ENCODE data around the gene SLC35F3.

SLC35F3 gene

DNA sequence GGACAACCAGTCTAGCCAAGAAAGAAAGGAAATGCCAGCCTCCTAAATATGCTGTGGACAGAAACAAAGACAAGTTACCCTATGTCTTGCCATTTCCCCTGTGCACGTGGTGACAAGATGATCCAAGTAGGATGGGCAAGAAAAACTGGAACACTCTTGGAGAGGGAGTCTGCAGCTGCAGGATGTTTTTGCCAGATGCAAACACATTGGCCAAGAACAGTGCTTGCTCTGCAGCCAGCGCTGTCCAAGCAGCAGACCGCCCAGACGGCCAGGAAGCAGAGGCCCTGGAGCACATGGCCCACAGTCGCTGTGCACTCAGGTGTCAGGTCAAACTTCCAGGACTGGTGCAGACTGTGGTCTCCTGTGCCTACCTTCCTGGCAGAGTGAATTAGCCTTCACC is 189.3 kb downstream of the SLC35F3 start:
- in situ Hi-C loops (cut with MboI; ENCODE audit: low pct_unique_long_range_greater_than_20kb, low sequenced_read_pairs, unreplicated experiment): no loop called here
- DNase-seq (ENCODE audit: low spot score): no peak
- TF ChIP-seq, protein P1, sequence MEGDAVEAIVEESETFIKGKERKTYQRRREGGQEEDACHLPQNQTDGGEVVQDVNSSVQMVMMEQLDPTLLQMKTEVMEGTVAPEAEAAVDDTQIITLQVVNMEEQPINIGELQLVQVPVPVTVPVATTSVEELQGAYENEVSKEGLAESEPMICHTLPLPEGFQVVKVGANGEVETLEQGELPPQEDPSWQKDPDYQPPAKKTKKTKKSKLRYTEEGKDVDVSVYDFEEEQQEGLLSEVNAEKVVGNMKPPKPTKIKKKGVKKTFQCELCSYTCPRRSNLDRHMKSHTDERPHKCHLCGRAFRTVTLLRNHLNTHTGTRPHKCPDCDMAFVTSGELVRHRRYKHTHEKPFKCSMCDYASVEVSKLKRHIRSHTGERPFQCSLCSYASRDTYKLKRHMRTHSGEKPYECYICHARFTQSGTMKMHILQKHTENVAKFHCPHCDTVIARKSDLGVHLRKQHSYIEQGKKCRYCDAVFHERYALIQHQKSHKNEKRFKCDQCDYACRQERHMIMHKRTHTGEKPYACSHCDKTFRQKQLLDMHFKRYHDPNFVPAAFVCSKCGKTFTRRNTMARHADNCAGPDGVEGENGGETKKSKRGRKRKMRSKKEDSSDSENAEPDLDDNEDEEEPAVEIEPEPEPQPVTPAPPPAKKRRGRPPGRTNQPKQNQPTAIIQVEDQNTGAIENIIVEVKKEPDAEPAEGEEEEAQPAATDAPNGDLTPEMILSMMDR (IDR thresholded peaks at IDR 0.05; ENCODE audit: extremely low read depth, insufficient read depth, missing control alignments): no peak

DNA sequence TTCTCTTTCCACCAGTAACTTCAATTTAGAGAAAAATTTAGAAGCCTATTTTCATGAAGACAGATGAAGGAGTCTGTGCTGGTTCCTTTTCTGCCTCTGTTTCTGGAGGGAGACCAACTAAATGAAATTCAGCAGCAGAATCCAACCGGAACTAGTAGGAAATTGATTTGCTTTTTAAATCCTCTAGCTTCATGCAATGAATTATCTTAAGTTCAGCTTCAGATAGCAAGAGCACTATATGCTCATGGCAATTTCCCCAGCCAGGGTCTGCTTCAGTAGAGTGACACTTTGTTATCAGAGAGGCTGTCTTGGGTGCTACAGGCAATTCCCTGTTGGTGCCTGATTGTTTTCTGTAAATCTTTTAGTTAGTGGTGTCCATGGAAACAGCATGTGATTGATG is 189.7 kb downstream of the SLC35F3 start:
- TF ChIP-seq, protein P1 (IDR thresholded peaks at IDR 0.05; ENCODE audit: extremely low read depth, insufficient read depth, missing control alignments): no peak
- no peak for DNase-seq (ENCODE audit: low spot score)
- in situ Hi-C loops (cut with MboI; ENCODE audit: low pct_unique_long_range_greater_than_20kb, low sequenced_read_pairs, unreplicated experiment): no loop called here

DNA sequence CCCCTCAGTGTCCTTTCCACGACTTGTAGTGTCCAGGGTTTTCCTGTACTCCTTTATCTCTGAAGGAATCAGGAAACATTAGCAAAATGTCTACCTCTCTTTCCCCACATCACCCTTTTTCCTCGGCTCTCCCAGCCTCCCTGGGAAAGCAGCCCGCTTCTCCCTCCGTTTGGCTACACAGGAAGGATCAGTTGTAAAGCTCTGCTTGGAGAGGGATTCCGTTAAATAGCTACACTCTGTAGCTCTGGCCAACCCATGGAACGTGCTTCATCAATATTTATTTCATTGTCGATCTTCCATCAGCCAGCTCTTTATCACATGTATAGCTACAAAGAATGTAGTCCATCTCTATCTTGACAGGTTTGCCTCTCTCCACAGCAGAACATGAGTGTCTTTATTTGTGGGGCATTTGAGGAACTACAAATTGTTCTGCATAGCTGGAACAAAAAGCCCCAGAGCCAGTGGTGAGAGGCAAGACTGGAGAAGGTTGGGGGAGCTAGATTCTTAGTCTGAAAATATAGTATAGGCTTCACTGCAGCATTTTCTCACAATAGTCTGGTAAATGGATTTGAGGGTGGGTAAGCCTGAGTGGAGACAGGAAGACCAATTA is 191.8 kb downstream of the SLC35F3 start:
- no peak for DNase-seq (ENCODE audit: low spot score)
- TF ChIP-seq, protein P1 (IDR thresholded peaks at IDR 0.05; ENCODE audit: extremely low read depth, insufficient read depth, missing control alignments): no peak
- in situ Hi-C loops (cut with MboI; ENCODE audit: low pct_unique_long_range_greater_than_20kb, low sequenced_read_pairs, unreplicated experiment): no loop called here

DNA sequence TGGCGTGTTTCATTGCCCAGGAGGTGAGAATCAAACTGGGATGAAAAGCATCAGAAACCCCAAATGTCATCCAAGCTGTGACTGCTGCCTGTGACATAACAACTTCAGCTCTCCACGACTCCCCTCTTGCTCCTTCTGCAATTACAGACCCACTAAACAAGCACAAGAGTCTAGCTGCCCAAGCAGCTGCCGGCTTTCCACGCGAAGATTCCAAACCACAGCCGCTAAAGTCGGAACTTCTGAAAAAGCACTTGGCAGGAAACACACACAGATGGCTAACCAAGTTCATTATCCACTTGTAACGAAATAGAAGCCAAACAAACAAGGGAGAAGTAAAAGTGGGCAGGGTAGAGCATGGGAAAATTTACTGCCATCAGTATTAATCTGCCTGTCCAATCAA is 198.1 kb downstream of the SLC35F3 start:
- TF ChIP-seq, protein P1 (IDR thresholded peaks at IDR 0.05; ENCODE audit: extremely low read depth, insufficient read depth, missing control alignments): no peak
- in situ Hi-C loops (cut with MboI; ENCODE audit: low pct_unique_long_range_greater_than_20kb, low sequenced_read_pairs, unreplicated experiment): no loop called here
- no peak for DNase-seq (ENCODE audit: low spot score)

DNA sequence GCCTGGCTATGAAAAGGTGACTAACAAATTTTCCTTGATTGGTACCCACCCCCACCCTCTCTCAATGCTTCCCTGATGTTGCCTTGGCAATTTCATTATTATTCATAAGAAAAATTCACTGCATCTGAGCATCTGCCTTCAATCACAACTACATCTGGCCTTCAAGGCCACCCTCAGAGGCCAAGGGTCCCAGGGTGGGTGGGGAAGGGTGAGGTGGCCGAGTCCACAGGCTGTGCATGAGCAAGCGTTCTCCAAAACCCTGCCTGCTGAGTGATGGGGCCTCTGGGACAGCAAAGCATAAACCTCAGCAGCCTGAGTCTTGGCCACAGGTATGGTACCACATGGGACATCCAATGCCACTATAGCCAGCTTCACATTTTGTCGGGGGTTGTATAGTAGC is 198.7 kb downstream of the SLC35F3 start:
- no peak for DNase-seq (ENCODE audit: low spot score)
- TF ChIP-seq, protein P1 (IDR thresholded peaks at IDR 0.05; ENCODE audit: extremely low read depth, insufficient read depth, missing control alignments): no peak
- in situ Hi-C loops (cut with MboI; ENCODE audit: low pct_unique_long_range_greater_than_20kb, low sequenced_read_pairs, unreplicated experiment): no loop called here

DNA sequence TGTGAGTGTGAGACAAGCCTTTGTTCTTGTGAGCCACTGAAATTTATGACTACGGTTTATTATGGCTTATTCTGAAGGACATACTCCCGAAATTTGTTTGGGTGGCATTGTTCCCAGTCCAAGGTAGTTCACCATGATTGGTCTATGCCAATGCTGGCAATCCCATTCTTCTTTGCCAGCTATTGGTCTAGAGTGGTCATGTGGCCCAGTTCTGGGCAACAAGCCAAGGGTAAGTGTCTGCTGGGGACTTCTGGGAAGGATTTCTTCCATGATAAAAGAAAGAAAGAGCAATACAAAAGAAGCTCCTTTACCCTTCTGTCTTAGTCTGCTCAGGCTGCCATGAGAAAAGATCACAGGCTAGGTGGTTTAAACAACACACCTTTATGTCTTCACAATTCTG is 201.6 kb downstream of the SLC35F3 start:
- TF ChIP-seq, protein P1 (IDR thresholded peaks at IDR 0.05; ENCODE audit: extremely low read depth, insufficient read depth, missing control alignments): no peak
- DNase-seq (ENCODE audit: low spot score): no peak
- in situ Hi-C loops (cut with MboI; ENCODE audit: low pct_unique_long_range_greater_than_20kb, low sequenced_read_pairs, unreplicated experiment): no loop called here
